ENCODE results near the gene SALL1.

Gene SALL1

GRCh38 chr16:51157698-51158097 is 6.6 kb upstream of the SALL1 start:
- no peak overlapping the region for H4K8ac ChIP-seq (ENCODE audit: low read depth, low read length)
- peaks cover 48% of the 10 kb centered on the region for H3K27me3 ChIP-seq (ENCODE audit: insufficient read depth, low read length)
- no peak for DNase-seq
- H2BK5ac ChIP-seq (ENCODE audit: low read depth, low read length, poor library complexity) = no peak overlapping the region
- H3K4me1 ChIP-seq (ENCODE audit: control insufficient read depth in 1 of 2, insufficient read depth in 2 of 2, low read length in 2 of 2) = peaks cover 6 to 12% of the 10 kb centered on the region in 2 experiments
- H2AFZ ChIP-seq (ENCODE audit: insufficient read depth, low read length, poor library complexity) = no peak overlapping the region
- H3K27ac ChIP-seq (ENCODE audit: low read depth, low read length) = no peak overlapping the region
- H3K79me2 ChIP-seq (ENCODE audit: control insufficient read depth, insufficient read depth, low read length, poor library complexity) = no peaks in the 10 kb centered on the region
- H3K36me3 ChIP-seq (ENCODE audit: control insufficient read depth in 1 of 2, insufficient read depth in 2 of 2, low read length in 2 of 2) = no peaks in the 10 kb centered on the region
- WGBS (ENCODE audit: extremely low coverage, insufficient coverage, insufficient read length) = no CpG with 5 or more reads among the region's 2 CpGs
- peaks cover 2% of the 10 kb centered on the region for H3K9me3 ChIP-seq (ENCODE audit: insufficient read depth, low read depth, low read length)
- H3K79me1 ChIP-seq (ENCODE audit: low read length) = peaks cover 2% of the 10 kb centered on the region
- H3K4me3 ChIP-seq (ENCODE audit: low read depth, low read length) = no peak overlapping the region
- no peak overlapping the region for H2AK5ac ChIP-seq (ENCODE audit: low read length)
- no peak overlapping the region for H2BK120ac ChIP-seq (ENCODE audit: insufficient read depth, low read length, poor library complexity)
- no peak overlapping the region for H3K4ac ChIP-seq (ENCODE audit: low read depth, low read length)
- no peak overlapping the region for H3K4me2 ChIP-seq (ENCODE audit: low read length)
- H3K9ac ChIP-seq (ENCODE audit: low read length) = no peak overlapping the region
- H4K12ac ChIP-seq (ENCODE audit: low read depth, low read length) = no peak overlapping the region
- H2BK12ac ChIP-seq (ENCODE audit: low read length) = no peak overlapping the region
- no peak overlapping the region for H3K23ac ChIP-seq (ENCODE audit: low read length)
- no peak overlapping the region for H3K18ac ChIP-seq (ENCODE audit: low read length)
- no peak overlapping the region for H4K91ac ChIP-seq (ENCODE audit: low read depth, low read length)
- no peak overlapping the region for H3K14ac ChIP-seq (ENCODE audit: low read length)

GRCh38 chr16:51156807-51157200 is 5.7 kb upstream of the SALL1 start:
- no peak for DNase-seq
- peaks cover 2% of the 10 kb centered on the region for H3K9me3 ChIP-seq (ENCODE audit: insufficient read depth, low read depth, low read length)
- peaks cover 51% of the 10 kb centered on the region for H3K27me3 ChIP-seq (ENCODE audit: insufficient read depth, low read length)
- H2AK5ac ChIP-seq (ENCODE audit: low read length) = no peak overlapping the region
- no peak overlapping the region for H3K9ac ChIP-seq (ENCODE audit: low read length)
- H4K12ac ChIP-seq (ENCODE audit: low read depth, low read length) = no peak overlapping the region
- no CpG with 5 or more reads among the region's 2 CpGs for WGBS (ENCODE audit: extremely low coverage, insufficient coverage, insufficient read length)
- no peak overlapping the region for H4K8ac ChIP-seq (ENCODE audit: low read depth, low read length)
- no peak overlapping the region for H3K23ac ChIP-seq (ENCODE audit: low read length)
- H3K79me1 ChIP-seq (ENCODE audit: low read length) = peaks cover 7% of the 10 kb centered on the region
- no peak overlapping the region for H3K4ac ChIP-seq (ENCODE audit: low read depth, low read length)
- no peak overlapping the region for H2BK5ac ChIP-seq (ENCODE audit: low read depth, low read length, poor library complexity)
- H3K14ac ChIP-seq (ENCODE audit: low read length) = no peak overlapping the region
- no peak overlapping the region for H3K4me3 ChIP-seq (ENCODE audit: low read depth, low read length)
- H3K27ac ChIP-seq (ENCODE audit: low read depth, low read length) = no peak overlapping the region
- H3K18ac ChIP-seq (ENCODE audit: low read length) = no peak overlapping the region
- no peaks in the 10 kb centered on the region for H3K36me3 ChIP-seq (ENCODE audit: control insufficient read depth in 1 of 2, insufficient read depth in 2 of 2, low read length in 2 of 2)
- no peak overlapping the region for H2BK12ac ChIP-seq (ENCODE audit: low read length)
- H2AFZ ChIP-seq (ENCODE audit: insufficient read depth, low read length, poor library complexity) = no peak overlapping the region
- no peak overlapping the region for H2BK120ac ChIP-seq (ENCODE audit: insufficient read depth, low read length, poor library complexity)
- no peak overlapping the region for H3K4me2 ChIP-seq (ENCODE audit: low read length)
- H3K4me1 ChIP-seq (ENCODE audit: control insufficient read depth in 1 of 2, insufficient read depth in 2 of 2, low read length in 2 of 2) = peaks cover 5 to 12% of the 10 kb centered on the region in 2 experiments
- H4K91ac ChIP-seq (ENCODE audit: low read depth, low read length) = no peak overlapping the region
- H3K79me2 ChIP-seq (ENCODE audit: control insufficient read depth, insufficient read depth, low read length, poor library complexity) = no peaks in the 10 kb centered on the region

GRCh38 chr16:51155820-51156806 is 5.0 kb upstream of the SALL1 start:
- no peak overlapping the region for H4K8ac ChIP-seq (ENCODE audit: low read depth, low read length)
- H3K9ac ChIP-seq (ENCODE audit: low read length) = no peak overlapping the region
- no peak overlapping the region for H2BK5ac ChIP-seq (ENCODE audit: low read depth, low read length, poor library complexity)
- peaks cover 7% of the 10 kb centered on the region for H3K79me1 ChIP-seq (ENCODE audit: low read length)
- H3K4ac ChIP-seq (ENCODE audit: low read depth, low read length) = no peak overlapping the region
- no peak overlapping the region for H3K23ac ChIP-seq (ENCODE audit: low read length)
- no peak overlapping the region for H2AK5ac ChIP-seq (ENCODE audit: low read length)
- no peaks in the 10 kb centered on the region for H3K36me3 ChIP-seq (ENCODE audit: control insufficient read depth in 1 of 2, insufficient read depth in 2 of 2, low read length in 2 of 2)
- H2AFZ ChIP-seq (ENCODE audit: insufficient read depth, low read length, poor library complexity) = no peak overlapping the region
- no peak for DNase-seq
- no peaks in the 10 kb centered on the region for H3K79me2 ChIP-seq (ENCODE audit: control insufficient read depth, insufficient read depth, low read length, poor library complexity)
- H3K14ac ChIP-seq (ENCODE audit: low read length) = no peak overlapping the region
- H4K91ac ChIP-seq (ENCODE audit: low read depth, low read length) = no peak overlapping the region
- H3K27me3 ChIP-seq (ENCODE audit: insufficient read depth, low read length) = peaks cover 51% of the 10 kb centered on the region
- H2BK12ac ChIP-seq (ENCODE audit: low read length) = no peak overlapping the region
- H3K4me1 ChIP-seq (ENCODE audit: control insufficient read depth in 1 of 2, insufficient read depth in 2 of 2, low read length in 2 of 2) = peaks cover 5 to 12% of the 10 kb centered on the region in 2 experiments
- H3K4me3 ChIP-seq (ENCODE audit: low read depth, low read length) = no peak overlapping the region
- no peak overlapping the region for H3K27ac ChIP-seq (ENCODE audit: low read depth, low read length)
- H2BK120ac ChIP-seq (ENCODE audit: insufficient read depth, low read length, poor library complexity) = no peak overlapping the region
- no peak overlapping the region for H3K18ac ChIP-seq (ENCODE audit: low read length)
- H4K12ac ChIP-seq (ENCODE audit: low read depth, low read length) = no peak overlapping the region
- H3K4me2 ChIP-seq (ENCODE audit: low read length) = peak overlapping the region; percentile 60
- peaks cover 2% of the 10 kb centered on the region for H3K9me3 ChIP-seq (ENCODE audit: insufficient read depth, low read depth, low read length)
- WGBS (ENCODE audit: extremely low coverage, insufficient coverage, insufficient read length) = no CpG with 5 or more reads among the region's 59 CpGs

GRCh38 chr16:51155199-51155607 is 4.1 kb upstream of the SALL1 start:
- no CpG with 5 or more reads among the region's 20 CpGs for WGBS (ENCODE audit: extremely low coverage, insufficient coverage, insufficient read length)
- H3K23ac ChIP-seq (ENCODE audit: low read length) = no peak overlapping the region
- H2AK5ac ChIP-seq (ENCODE audit: low read length) = no peak overlapping the region
- H3K27me3 ChIP-seq (ENCODE audit: insufficient read depth, low read length) = peaks cover 54% of the 10 kb centered on the region
- no peaks in the 10 kb centered on the region for H3K36me3 ChIP-seq (ENCODE audit: control insufficient read depth in 1 of 2, insufficient read depth in 2 of 2, low read length in 2 of 2)
- no peak overlapping the region for H3K18ac ChIP-seq (ENCODE audit: low read length)
- no peak overlapping the region for H4K8ac ChIP-seq (ENCODE audit: low read depth, low read length)
- no peak overlapping the region for H2BK5ac ChIP-seq (ENCODE audit: low read depth, low read length, poor library complexity)
- peaks cover 2% of the 10 kb centered on the region for H3K9me3 ChIP-seq (ENCODE audit: insufficient read depth, low read depth, low read length)
- no peak overlapping the region for H3K9ac ChIP-seq (ENCODE audit: low read length)
- H3K79me2 ChIP-seq (ENCODE audit: control insufficient read depth, insufficient read depth, low read length, poor library complexity) = peaks cover 7% of the 10 kb centered on the region
- no peak overlapping the region for H3K4me3 ChIP-seq (ENCODE audit: low read depth, low read length)
- no peak overlapping the region for H2BK12ac ChIP-seq (ENCODE audit: low read length)
- no peak overlapping the region for H4K91ac ChIP-seq (ENCODE audit: low read depth, low read length)
- H2AFZ ChIP-seq (ENCODE audit: insufficient read depth, low read length, poor library complexity) = no peak overlapping the region
- no peak overlapping the region for H4K12ac ChIP-seq (ENCODE audit: low read depth, low read length)
- no peak overlapping the region for H2BK120ac ChIP-seq (ENCODE audit: insufficient read depth, low read length, poor library complexity)
- no peak overlapping the region for H3K27ac ChIP-seq (ENCODE audit: low read depth, low read length)
- H3K4me2 ChIP-seq (ENCODE audit: low read length) = peak overlapping the region; percentile 41
- H3K4ac ChIP-seq (ENCODE audit: low read depth, low read length) = no peak overlapping the region
- H3K14ac ChIP-seq (ENCODE audit: low read length) = no peak overlapping the region
- H3K79me1 ChIP-seq (ENCODE audit: low read length) = peaks cover 14% of the 10 kb centered on the region
- DNase-seq = no peak
- H3K4me1 ChIP-seq (ENCODE audit: control insufficient read depth in 1 of 2, insufficient read depth in 2 of 2, low read length in 2 of 2) = peaks cover 8 to 15% of the 10 kb centered on the region in 2 experiments
